ENCODE measurements around the gene HTRA3. TPM values are rescaled to one million over a fixed set of nuclear protein-coding genes. Genes with fewer than 3 reads are reported as not detected.

The HTRA3 gene
- total and polyA plus RNA-seq, 2 of the 8 experiments (the other 6 are each of a cell fraction or from before 2014, with no cell fraction given) = 3.2 to 5.8 TPM

DNA sequence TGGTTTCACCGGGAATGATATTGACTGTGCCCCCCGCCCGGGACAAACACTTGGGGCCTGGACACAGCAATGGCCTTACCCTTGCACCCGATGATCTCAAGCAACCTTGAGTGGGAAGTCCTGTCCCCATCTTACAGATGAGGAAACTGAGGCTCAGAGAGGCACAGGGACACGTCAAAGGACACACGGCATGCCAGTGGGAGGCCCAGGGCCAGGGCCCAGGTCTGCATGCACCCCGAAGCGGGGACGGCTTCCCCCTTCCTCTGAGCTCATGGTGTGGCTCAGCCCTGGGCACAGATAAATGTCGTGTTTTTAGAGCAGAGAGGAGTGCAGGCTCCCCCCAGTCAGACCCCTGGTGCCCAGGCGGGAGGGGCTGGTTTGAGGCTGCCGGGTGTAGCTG, 33.9 kb upstream of the HTRA3 start:
- Histone ChIP-seq H2BK120ac (replicated peaks; ENCODE audit: low read depth, low read length) (no peak overlapping the region), H3K56ac (replicated peaks; ENCODE audit: insufficient read length, low read depth, low read length) (no peak overlapping the region), H3K14ac (ENCODE audit: insufficient read length) (no peak overlapping the region), H4K5ac (ENCODE audit: insufficient read length, low read depth, low read length) (no peak overlapping the region), H2BK20ac (ENCODE audit: low read length) (no peak overlapping the region), H4K91ac (replicated peaks; ENCODE audit: insufficient read length, low read length) (no peak overlapping the region), H4K20me1 (replicated peaks in 1 of 2; ENCODE audit: control insufficient read depth in 1 of 2, insufficient read depth in 2 of 2, low read length in 2 of 2) (peaks cover 0 to 12% of the 10 kb centered on the region in 2 experiments), H2AK5ac (ENCODE audit: low read depth, low read length) (no peak overlapping the region), H2AFZ (ENCODE audit: low read length) (no peak overlapping the region), H3K4me1 (replicated peaks in 1 of 4; ENCODE audit: control insufficient read depth in 3 of 4, insufficient read depth in 4 of 4, low read length in 3 of 4) (peaks cover 0 to 6% (median 2%) of the 10 kb centered on the region in 4 experiments; a peak in 5 of 7 replicates), H3K4me3 (ENCODE audit: extremely low read depth in 1 of 4, insufficient read depth in 2 of 4, low read depth in 3 of 4, low read length in 4 of 4) (no peak overlapping the region), H3K79me2 (ENCODE audit: control insufficient read depth in 1 of 2, insufficient read depth in 2 of 2, low read length in 2 of 2) (no peaks in the 10 kb centered on the region), H2BK5ac (ENCODE audit: low read depth, low read length) (no peak overlapping the region; the same call in 1 of the 2 replicates), H2BK15ac (ENCODE audit: low read length) (no peak overlapping the region), H3K18ac (ENCODE audit: extremely low read depth, low read length) (no peak overlapping the region), H3K79me1 (ENCODE audit: low read depth, low read length) (peaks cover 3% of the 10 kb centered on the region; the same call in 1 of the 2 replicates), H3K9me3 (ENCODE audit: insufficient read depth in 2 of 2, low read depth in 1 of 2, low read length in 1 of 2) (no peaks in the 10 kb centered on the region; a peak in 1 of 4 replicates), H3K27me3 (replicated peaks in 1 of 4; ENCODE audit: control insufficient read depth in 3 of 4, extremely low read depth in 1 of 4, insufficient read depth in 3 of 4, low read length in 3 of 4) (no peaks in the 10 kb centered on the region), H3K36me3 (ENCODE audit: control insufficient read depth in 2 of 4, insufficient read depth in 4 of 4, low read length in 3 of 4) (no peaks in the 10 kb centered on the region; a peak in 1 of 8 replicates), H2BK12ac (ENCODE audit: low read depth, low read length) (no peak overlapping the region), H3K23me2 (ENCODE audit: low read depth, low read length) (peaks cover 10% of the 10 kb centered on the region; the same call in 1 of the 2 replicates), H3K4ac (replicated peaks; ENCODE audit: insufficient read length, low read depth, low read length) (no peak overlapping the region), H3K27ac (ENCODE audit: low read depth, low read length) (no peak overlapping the region), H3K23ac (ENCODE audit: insufficient read length) (no peak overlapping the region), H4K8ac (ENCODE audit: extremely low read depth, insufficient read depth, low read length) (no peak overlapping the region), H3K4me2 (ENCODE audit: insufficient read depth in 1 of 2, low read depth in 2 of 2, low read length in 2 of 2) (no peak overlapping the region), H3K9ac (replicated peaks in 1 of 4; ENCODE audit: extremely low read depth in 1 of 4, low read depth in 3 of 4, low read length in 3 of 4) (no peak overlapping the region)
- DNase-seq (ENCODE audit: low read depth in 1 of 2, low spot score in 2 of 2) (no peak), FAIRE-seq (no peak)
- CTCF ChIA-PET (ENCODE audit: partially characterized antibody) = interaction anchor here (0.6 to 5.1 kb wide), 19 partner anchors 9 to 179 kb away, joined by 3 to 68 read pairs (median 4); no protein-coding TSS in a partner anchor
- POLR2A ChIA-PET (ENCODE audit: partially characterized antibody) = no interaction called here
- 89% methylated on average over 10 of the region's 12 CpGs; no CpG with 5 or more reads in 1 of the 2 experiments for WGBS, 2 experiments (ENCODE audit: extremely low coverage in 1 of 2, insufficient coverage in 1 of 2, insufficient read length in 1 of 2, insufficient replicate concordance in 2 of 2, low coverage in 1 of 2, low lambda C conversion rate in 2 of 2, missing lambda C conversion rate in 1 of 2)
- TF ChIP-seq EGR1 (IDR thresholded peaks at IDR 0.05; ENCODE audit: borderline replicate concordance, low read depth, low read length) (no peak), CHD1 (IDR thresholded peaks at IDR 0.05; ENCODE audit: low read depth, low read length) (no peak), CEBPB (IDR thresholded peaks at IDR 0.05; ENCODE audit: low read depth, low read length) (no peak), YY1 (IDR thresholded peaks at IDR 0.05; ENCODE audit: low read depth, low read length) (no peak), BACH1 (IDR thresholded peaks at IDR 0.05; ENCODE audit: low read length) (no peak), CREB1 (IDR thresholded peaks at IDR 0.05) (no peak), ZNF274 (IDR thresholded peaks at IDR 0.05; ENCODE audit: borderline replicate concordance, extremely low read depth, low read length) (no peak), FOSL1 (IDR thresholded peaks at IDR 0.05; ENCODE audit: insufficient read depth, low read depth, low read length) (no peak), HDAC6 (IDR thresholded peaks at IDR 0.05; ENCODE audit: low read depth, low read length) (no peak), TAF7 (optimal IDR thresholded peaks at IDR 0.05; ENCODE audit: borderline replicate concordance, low read depth, low read length) (no peak), POU5F1 (IDR thresholded peaks at IDR 0.05; ENCODE audit: low read depth, low read length) (no peak), SIN3A (conservative IDR thresholded peaks at IDR 0.05 in 1 of 2, IDR thresholded peaks at IDR 0.05 in 1 of 2; ENCODE audit: low read depth in 1 of 2, low read length in 2 of 2) (no peak), KDM4A (IDR thresholded peaks at IDR 0.05; ENCODE audit: low read depth, low read length, severe bottlenecking) (no peak), SAP30 (IDR thresholded peaks at IDR 0.05; ENCODE audit: insufficient read depth, insufficient replicate concordance, low read length) (no peak)

Data from H1 (cell line).